Pancreas (tissue), 10 donors: ENCODE measurements around the gene TTC7B. TPM values are rescaled to one million over a fixed set of nuclear protein-coding genes. Genes with fewer than 3 reads are reported as not detected.

Experiments
- ATAC-seq, 4 donors: fragments of 200-7000 bp; cut with Tn5 transposase; one replicate each; pipeline versions ENCODE4 v1.8.0 to v1.9.1; 2020; ENCODE audit warnings: mild to moderate bottlenecking in 4 of 4, moderate library complexity in 4 of 4
- DNase-seq, 6 donors: peaks; one replicate each; pipeline ENCODE4 v3.0.0-alpha.2; 2020
- FAIRE-seq: peaks from 2 replicates; lab custom pipeline; 2012; peaks lifted over from hg19 to GRCh38; lab: Jason Lieb, UNC
- H3K27ac ChIP-seq, 4 donors: fragments of 200-600 bp; sonication (generic); 1 replicate in 3 of 4; 2 replicates in 1 of 4; pipeline versions ENCODE4 v1.5.0 to v1.8.0; 2020
- H3K27me3 ChIP-seq, 4 donors: fragments of 200-600 bp; one replicate each; pipeline ENCODE4 v1.8.0; 2021
- H3K36me3 ChIP-seq, 3 donors: fragments of 200-600 bp; sonication (generic) in 1 of 3; one replicate each; pipeline versions ENCODE4 v1.5.0 to v1.8.0; 2020 to 2021
- H3K4me1 ChIP-seq, 3 donors: fragments of 200-600 bp; one replicate each; pipeline ENCODE4 v1.8.0; 2021
- H3K4me3 ChIP-seq, 4 donors: fragments of 200-600 bp; sonication (generic) in 2 of 4; one replicate each; pipeline versions ENCODE4 v1.5.0 to v1.8.0; 2020 to 2021
- H3K9me3 ChIP-seq, 4 donors: fragments of 200-600 bp; one replicate each; pipeline ENCODE4 v1.8.0; 2021
- CTCF ChIP-seq, 4 donors: fragments of 200-600 bp; sonication (generic) in 3 of 4; IDR thresholded peaks; one replicate each; pipeline versions ENCODE4 v1.5.0 to v1.8.0; 2021; ENCODE audit warnings: antibody characterized with exemption in 4 of 4
- WGBS, 2 donors: extraction: QIAGEN DNeasy Blood & Tissue Kit; methylation state at CpG; one replicate each; pipeline ENCODE4 v1.1.7; 2013; 5-methylcytosine and 5-hydroxymethylcytosine counted together
- intact Hi-C, 3 donors: fragments of 100-400 bp; cut with DNase I; formaldehyde crosslinking; loops; one replicate each; pipeline versions ENCODE4 v1.11.1 to v1.14.2; 2022
- polyA plus RNA-seq, 2 donors: library from polyadenylated mRNA; stranded (reverse); fragments of 200-250 nt; gene quantifications; one replicate each; pipeline ENCODE4 v1.2.3, GENCODE V29; 2013
- total RNA-seq, 6 donors: library from RNA; stranded (reverse); fragmentation: NEBNext Ultra II Directional in 4 of 6; extraction: Animal tissue kit (Norgen Biotek cat#: 25700) in 4 of 6; gene quantifications; one replicate each; pipeline versions ENCODE4 v1.2.1 to v1.2.4, GENCODE V29; 2021 to 2023
- donor health status: healthy with polysubstance abuse.
- donor health status: DM: no; HTN: no; CAD: no; lungs with moderate emphysema.
- donor health status: DM: no; HTN: no; CAD: no.
- donor health status: control.
- donor health status: control.
- donor health status: Bipolar disorder and iron deficiency.
- donor health status: DM: yes; HTN: yes; CAD: no.
- donor health status: DM: no; HTN: no; CAD: no.
- donor health status: DM: no; HTN: no; CAD: no.
- donor health status: DM: yes; HTN: yes; CAD: no.

TTC7B gene
- total and polyA plus RNA-seq, 8 donors: 8.9 to 39.6 (median 29.6) TPM

GRCh38 chr14:90575781-90576180, 240.4 kb downstream of the TTC7B start:
- H3K4me3 ChIP-seq: no peak overlapping the region
- no peak for TF ChIP-seq CTCF (IDR thresholded peaks at IDR 0.05)
- H3K36me3 ChIP-seq: peaks cover 0 to 11% (median 0%) of the 10 kb centered on the region in 3 donors
- peak in 1 of 6 donors; percentile 30 for DNase-seq
- no peaks in the 10 kb centered on the region for H3K4me1 ChIP-seq
- 94 to 95% methylated on average over 7 of the region's 7 CpGs for WGBS, 2 donors
- ATAC-seq: no peak
- no peak overlapping the region for H3K27ac ChIP-seq
- no peak for FAIRE-seq
- intact Hi-C loops: no loop called here
- no peaks in the 10 kb centered on the region for H3K9me3 ChIP-seq
- no peaks in the 10 kb centered on the region for H3K27me3 ChIP-seq

GRCh38 chr14:90575336-90575735, 240.9 kb downstream of the TTC7B start:
- FAIRE-seq (no peak), DNase-seq (peak in 1 of 6 donors; percentile 33), ATAC-seq (no peak)
- Histone ChIP-seq H3K4me3 (no peak overlapping the region), H3K27ac (no peak overlapping the region), H3K36me3 (peaks cover 0 to 11% (median 0%) of the 10 kb centered on the region in 3 donors), H3K4me1 (no peaks in the 10 kb centered on the region), H3K9me3 (no peaks in the 10 kb centered on the region), H3K27me3 (no peaks in the 10 kb centered on the region)
- intact Hi-C loops: no loop called here
- no peak for TF ChIP-seq CTCF (IDR thresholded peaks at IDR 0.05)
- WGBS, 2 donors: 86 to 88% methylated on average over 5 of the region's 5 CpGs

- intact Hi-C loops: no loop called here
- H3K4me1 ChIP-seq: no peaks in the 10 kb centered on the region
- H3K27ac ChIP-seq: no peak overlapping the region
- ATAC-seq: peak in 2 of 4 donors; percentile 56 to 66
- H3K27me3 ChIP-seq: no peaks in the 10 kb centered on the region
- H3K9me3 ChIP-seq: no peaks in the 10 kb centered on the region
- H3K4me3 ChIP-seq: no peak overlapping the region
- peak in 1 of 6 donors; percentile 47 for DNase-seq
- no peak for TF ChIP-seq CTCF (IDR thresholded peaks at IDR 0.05)
- 79 to 87% methylated on average over 13 of the region's 13 CpGs for WGBS, 2 donors
- peaks cover 0 to 11% (median 0%) of the 10 kb centered on the region in 3 donors for H3K36me3 ChIP-seq
- no peak for FAIRE-seq
These were observed 241.8 kb downstream of the TTC7B start for GRCh38 chr14:90574188-90575131.

GRCh38 chr14:90573385-90574105, 242.7 kb downstream of the TTC7B start:
- 92% methylated on average over 26 to 29 of the region's 29 CpGs for WGBS, 2 donors
- no peaks in the 10 kb centered on the region for H3K9me3 ChIP-seq
- H3K4me1 ChIP-seq: no peaks in the 10 kb centered on the region
- peaks cover 0 to 11% (median 0%) of the 10 kb centered on the region in 3 donors for H3K36me3 ChIP-seq
- DNase-seq: peak in 1 of 6 donors; percentile 7
- TF ChIP-seq CTCF (IDR thresholded peaks at IDR 0.05): no peak
- H3K4me3 ChIP-seq: no peak overlapping the region
- H3K27ac ChIP-seq: no peak overlapping the region
- no peaks in the 10 kb centered on the region for H3K27me3 ChIP-seq
- peak in 2 of 4 donors; percentile 17 to 53 for ATAC-seq
- no peak for FAIRE-seq
- intact Hi-C loops: no loop called here
